Nephron progenitor cell (in vitro differentiated cells): Measurements from ENCODE around the gene FGF8.

ENCODE experiments used
- DNase-seq: peaks from one replicate; pipeline ENCODE4 v3.0.0; 2021
- H3K27ac Mint-ChIP-seq: 2 replicates; pipeline ENCODE4 v1.8.0; 2021; ENCODE audit warnings: mild to moderate bottlenecking, moderate library complexity, mixed read lengths
- H3K27me3 Mint-ChIP-seq: 2 replicates; pipeline ENCODE4 v1.8.0; 2021; ENCODE audit warnings: mild to moderate bottlenecking, low read depth, mixed read lengths; ENCODE audit not compliant: poor library complexity
- H3K36me3 Mint-ChIP-seq: 2 replicates; pipeline ENCODE4 v1.8.0; 2021; ENCODE audit warnings: low read depth, mixed read lengths
- H3K4me1 Mint-ChIP-seq: 2 replicates; pipeline ENCODE4 v1.8.0; 2021; ENCODE audit warnings: mixed read lengths
- H3K4me3 Mint-ChIP-seq: 2 replicates; pipeline ENCODE4 v1.8.0; 2021; ENCODE audit warnings: mild to moderate bottlenecking, moderate library complexity, mixed read lengths
- H3K9me3 Mint-ChIP-seq: 2 replicates; pipeline ENCODE4 v1.8.0; 2021; ENCODE audit warnings: mild to moderate bottlenecking, moderate library complexity, mixed read lengths
- CTCF ChIP-seq: fragments of 200-600 bp; sonication (generic); IDR thresholded peaks from 2 replicates; pipeline ENCODE4 v1.5.0; 2021; ENCODE audit warnings: antibody characterized with exemption

FGF8 gene

GRCh38 chr10:101775273-101776160 is at the start of gene FGF8:
TSS of gene FGF8 (minus strand) at chr10:101776114. CDS start at chr10:101775900, 214 bp downstream.
- peak within 1 kb of the TSS; percentile 78 for H3K4me3 Mint-ChIP-seq
- H3K27me3 Mint-ChIP-seq, result peaks cover 46% of the 10 kb centered on the region
- no peak for TF ChIP-seq CTCF
- no peaks in the 10 kb centered on the region for H3K36me3 Mint-ChIP-seq
- DNase-seq, result peak; percentile 58
- no peak within 1 kb of the TSS for H3K27ac Mint-ChIP-seq
- no peaks in the 10 kb centered on the region for H3K9me3 Mint-ChIP-seq
- peaks cover 63% of the 10 kb centered on the region for H3K4me1 Mint-ChIP-seq

- Mint-ChIP-seq H3K9me3 (no peaks in the 10 kb centered on the region), H3K4me1 (peaks cover 28% of the 10 kb centered on the region), H3K4me3 (no peak overlapping the region), H3K27ac (no peak overlapping the region), H3K27me3 (peaks cover 3% of the 10 kb centered on the region), H3K36me3 (peaks cover 35% of the 10 kb centered on the region)
- no peak for DNase-seq
- TF ChIP-seq CTCF, result no peak
These were observed 48.8 kb upstream of the FGF8 start for GRCh38 chr10:101824736-101825135.

GRCh38 chr10:101818872-101819633 is 43.1 kb upstream of the FGF8 start:
- Mint-ChIP-seq H3K4me1 (peaks cover 49% of the 10 kb centered on the region), H3K4me3 (peak overlapping the region; percentile 92), H3K36me3 (peaks cover 21% of the 10 kb centered on the region), H3K9me3 (no peaks in the 10 kb centered on the region), H3K27ac (peak overlapping the region; percentile 97), H3K27me3 (no peaks in the 10 kb centered on the region)
- peak; percentile 38 for DNase-seq
- TF ChIP-seq CTCF, result no peak

- Mint-ChIP-seq H3K4me1 (peaks cover 56% of the 10 kb centered on the region), H3K4me3 (peak within 1 kb of the TSS; percentile 92), H3K9me3 (no peaks in the 10 kb centered on the region), H3K27ac (peak within 1 kb of the TSS; percentile 99), H3K27me3 (no peaks in the 10 kb centered on the region), H3K36me3 (peaks cover 27% of the 10 kb centered on the region)
- DNase-seq, result peak; percentile 96
- no peak for TF ChIP-seq CTCF
These were observed 42.4 kb upstream of the FGF8 start, which contains the start of gene OGA for GRCh38 chr10:101818119-101818871. TSS of gene OGA (minus strand) at chr10:101818444. CDS start at chr10:101818022, 422 bp downstream.

GRCh38 chr10:101817337-101818118 is 41.6 kb upstream of the FGF8 start:
- peaks cover 32% of the 10 kb centered on the region for H3K36me3 Mint-ChIP-seq
- no peak for TF ChIP-seq CTCF
- peaks cover 64% of the 10 kb centered on the region for H3K4me1 Mint-ChIP-seq
- peak overlapping the region; percentile 99 for H3K27ac Mint-ChIP-seq
- H3K9me3 Mint-ChIP-seq, result no peaks in the 10 kb centered on the region
- DNase-seq, result peak; percentile 38
- no peaks in the 10 kb centered on the region for H3K27me3 Mint-ChIP-seq
- peak overlapping the region; percentile 92 for H3K4me3 Mint-ChIP-seq
